ENCODE measurements around the gene CADM2.

DNA sequence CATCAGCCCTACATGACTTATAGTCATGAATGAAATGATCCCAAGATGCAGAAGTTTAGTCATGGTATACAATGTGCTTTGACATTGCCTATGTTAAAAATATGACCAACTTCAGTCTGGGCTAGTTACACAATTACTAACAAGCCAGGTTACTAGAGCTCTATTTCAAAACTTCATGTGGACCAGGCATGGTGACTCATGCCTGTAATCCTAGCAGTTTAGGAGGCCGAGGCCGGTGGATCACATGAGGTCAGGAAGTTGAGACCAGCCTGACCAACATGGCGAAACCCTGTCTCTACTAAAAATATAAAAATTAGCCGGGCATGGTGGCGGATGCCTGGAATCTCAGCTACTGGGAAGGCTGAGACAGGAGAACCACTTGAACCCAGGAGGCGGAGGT lies 613.0 kb downstream of the CADM2 start:
- TF ChIP-seq, protein P1, sequence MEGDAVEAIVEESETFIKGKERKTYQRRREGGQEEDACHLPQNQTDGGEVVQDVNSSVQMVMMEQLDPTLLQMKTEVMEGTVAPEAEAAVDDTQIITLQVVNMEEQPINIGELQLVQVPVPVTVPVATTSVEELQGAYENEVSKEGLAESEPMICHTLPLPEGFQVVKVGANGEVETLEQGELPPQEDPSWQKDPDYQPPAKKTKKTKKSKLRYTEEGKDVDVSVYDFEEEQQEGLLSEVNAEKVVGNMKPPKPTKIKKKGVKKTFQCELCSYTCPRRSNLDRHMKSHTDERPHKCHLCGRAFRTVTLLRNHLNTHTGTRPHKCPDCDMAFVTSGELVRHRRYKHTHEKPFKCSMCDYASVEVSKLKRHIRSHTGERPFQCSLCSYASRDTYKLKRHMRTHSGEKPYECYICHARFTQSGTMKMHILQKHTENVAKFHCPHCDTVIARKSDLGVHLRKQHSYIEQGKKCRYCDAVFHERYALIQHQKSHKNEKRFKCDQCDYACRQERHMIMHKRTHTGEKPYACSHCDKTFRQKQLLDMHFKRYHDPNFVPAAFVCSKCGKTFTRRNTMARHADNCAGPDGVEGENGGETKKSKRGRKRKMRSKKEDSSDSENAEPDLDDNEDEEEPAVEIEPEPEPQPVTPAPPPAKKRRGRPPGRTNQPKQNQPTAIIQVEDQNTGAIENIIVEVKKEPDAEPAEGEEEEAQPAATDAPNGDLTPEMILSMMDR (conservative IDR thresholded peaks at IDR 0.05; ENCODE audit: low read depth, low read length), result no peak
- TF ChIP-seq EZH2 (IDR thresholded peaks at IDR 0.05; ENCODE audit: low read length, unreplicated experiment) (no peak), EZH2phosphoT487 (IDR thresholded peaks at IDR 0.05; ENCODE audit: borderline replicate concordance, low read length) (no peak)
